Right atrium auricular region (tissue), 2 donors: ENCODE data around the gene ATP5F1A. TPM values are rescaled to one million over a fixed set of nuclear protein-coding genes. Genes with fewer than 3 reads are reported as not detected.
"Not testable (repeated sequence)": the region's sequence is repeated elsewhere in the genome, so short reads cannot be mapped to it uniquely, and the experiment has no call there.

Experiments used
- DNase-seq: peaks from one replicate; pipeline ENCODE4 v3.0.0-alpha.2; 2019; ENCODE audit warnings: low spot score
- H3K27ac ChIP-seq, 2 donors: fragments of 200-600 bp; sonication (generic); 1 replicate in 1 of 2; 2 replicates in 1 of 2; pipeline ENCODE4 v1.5.1; 2016 to 2019
- H3K27me3 ChIP-seq, 2 donors: fragments of 200-600 bp; sonication (generic); one replicate each; pipeline versions ENCODE4 v1.5.1 to v1.6.0; 2017 to 2019
- H3K36me3 ChIP-seq: fragments of 200-600 bp; sonication (generic); one replicate; pipeline ENCODE4 v1.5.1; 2016
- H3K4me1 ChIP-seq, 2 donors: fragments of 200-600 bp; sonication (generic); one replicate each; pipeline versions ENCODE4 v1.5.1 to v1.6.0; 2017 to 2019
- H3K4me3 ChIP-seq, 2 donors: fragments of 200-600 bp; sonication (generic); 1 replicate in 1 of 2; 2 replicates in 1 of 2; pipeline ENCODE4 v1.5.1; 2017 to 2019; ENCODE audit warnings: mild to moderate bottlenecking in 1 of 2, moderate library complexity in 1 of 2
- H3K9me3 ChIP-seq, 2 donors: fragments of 200-600 bp; sonication (generic); one replicate each; pipeline ENCODE4 v1.5.1; 2019
- total RNA-seq, 2 donors: library from RNA; depleted of rRNA; stranded (reverse); fragments of >200 nt; gene quantifications; one replicate each; pipeline ENCODE4 v1.1.0, GENCODE V29; 2016
- TF ChIP-seq, protein P1 (sequence below), 2 donors: fragments of 200-600 bp; sonication (generic); IDR thresholded peaks; one replicate each; pipeline ENCODE4 v1.5.1; 2019; ENCODE audit warnings: antibody characterized with exemption in 2 of 2

ATP5F1A gene
- total RNA-seq, 2 donors from 2014 or later: 785 to 1,543 TPM

DNA sequence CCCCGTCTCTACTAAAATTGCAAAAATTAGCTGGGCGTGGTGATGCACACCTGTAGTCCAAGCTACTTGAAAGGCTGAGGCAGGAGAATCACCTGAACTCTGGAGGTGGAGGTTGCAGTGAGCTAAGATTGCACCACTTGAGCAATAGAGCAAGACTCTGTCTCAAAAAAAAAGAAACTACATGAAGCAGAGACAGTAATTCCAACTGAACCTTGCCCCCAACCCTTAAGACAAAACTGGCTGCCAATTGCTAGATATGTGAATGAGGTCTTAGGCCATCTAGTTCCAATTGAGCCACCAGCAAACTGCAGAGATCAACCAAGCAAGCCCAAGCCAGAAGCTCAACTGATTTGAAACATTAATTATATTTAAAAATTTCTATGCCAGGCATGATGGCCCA is 32.0 kb upstream of the ATP5F1A start:
- Histone ChIP-seq H3K27ac (no peak overlapping the region), H3K9me3 (no peaks in the 10 kb centered on the region), H3K27me3 (no peaks in the 10 kb centered on the region), H3K36me3 (peaks cover 34% of the 10 kb centered on the region), H3K4me3 (no peak overlapping the region), H3K4me1 (peaks cover 0 to 4% of the 10 kb centered on the region in 2 donors)
- no peak for DNase-seq
- TF ChIP-seq, protein P1, sequence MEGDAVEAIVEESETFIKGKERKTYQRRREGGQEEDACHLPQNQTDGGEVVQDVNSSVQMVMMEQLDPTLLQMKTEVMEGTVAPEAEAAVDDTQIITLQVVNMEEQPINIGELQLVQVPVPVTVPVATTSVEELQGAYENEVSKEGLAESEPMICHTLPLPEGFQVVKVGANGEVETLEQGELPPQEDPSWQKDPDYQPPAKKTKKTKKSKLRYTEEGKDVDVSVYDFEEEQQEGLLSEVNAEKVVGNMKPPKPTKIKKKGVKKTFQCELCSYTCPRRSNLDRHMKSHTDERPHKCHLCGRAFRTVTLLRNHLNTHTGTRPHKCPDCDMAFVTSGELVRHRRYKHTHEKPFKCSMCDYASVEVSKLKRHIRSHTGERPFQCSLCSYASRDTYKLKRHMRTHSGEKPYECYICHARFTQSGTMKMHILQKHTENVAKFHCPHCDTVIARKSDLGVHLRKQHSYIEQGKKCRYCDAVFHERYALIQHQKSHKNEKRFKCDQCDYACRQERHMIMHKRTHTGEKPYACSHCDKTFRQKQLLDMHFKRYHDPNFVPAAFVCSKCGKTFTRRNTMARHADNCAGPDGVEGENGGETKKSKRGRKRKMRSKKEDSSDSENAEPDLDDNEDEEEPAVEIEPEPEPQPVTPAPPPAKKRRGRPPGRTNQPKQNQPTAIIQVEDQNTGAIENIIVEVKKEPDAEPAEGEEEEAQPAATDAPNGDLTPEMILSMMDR (IDR thresholded peaks at IDR 0.05): no peak

DNA sequence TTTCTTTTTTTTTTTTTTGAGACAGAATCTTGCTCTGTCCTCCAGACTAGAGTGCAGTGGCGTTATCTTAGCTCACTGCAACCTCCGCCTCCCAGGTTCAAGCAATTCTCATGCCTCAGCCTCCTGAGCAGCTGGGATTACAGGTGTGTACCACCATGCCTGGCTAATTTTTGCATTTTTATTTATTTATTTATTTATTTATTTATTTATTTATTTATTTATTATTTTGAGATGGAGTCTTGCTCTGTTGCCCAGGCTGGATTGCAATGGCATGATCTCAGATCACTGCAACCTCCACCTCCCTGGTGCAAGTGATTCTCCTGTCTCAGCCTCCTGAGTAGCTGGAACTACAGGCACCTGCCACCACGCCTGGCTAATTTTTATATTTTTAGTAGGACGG is 28.5 kb upstream of the ATP5F1A start:
- H3K36me3 ChIP-seq: peaks cover 34% of the 10 kb centered on the region
- H3K4me3 ChIP-seq, H3K9me3 ChIP-seq, H3K27me3 ChIP-seq, DNase-seq, H3K27ac ChIP-seq, H3K4me1 ChIP-seq: not testable (repeated sequence)

DNA sequence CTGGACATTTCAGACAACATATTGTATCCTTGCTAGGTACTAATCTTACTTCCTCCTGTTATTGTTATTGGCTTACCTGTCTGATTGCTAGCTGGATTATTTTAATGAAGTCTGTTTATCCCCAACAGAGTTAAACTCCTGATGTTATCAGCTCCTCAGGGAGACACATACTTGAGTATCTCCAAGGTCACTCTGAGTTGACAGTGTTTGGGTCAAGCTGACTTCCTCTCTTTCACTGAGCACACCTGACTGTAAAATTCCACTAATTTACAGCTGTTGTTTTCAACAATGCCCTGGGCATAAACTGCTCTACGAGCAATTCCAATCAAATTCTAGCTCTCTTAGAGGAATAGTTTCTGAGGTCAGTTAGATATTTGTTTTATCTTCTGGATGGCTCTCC is 15.7 kb upstream of the ATP5F1A start:
- no peak overlapping the region for H3K4me3 ChIP-seq
- TF ChIP-seq, protein P1 (IDR thresholded peaks at IDR 0.05): no peak
- H3K4me1 ChIP-seq: no peaks in the 10 kb centered on the region
- no peak overlapping the region for H3K27ac ChIP-seq
- H3K27me3 ChIP-seq: no peaks in the 10 kb centered on the region
- no peaks in the 10 kb centered on the region for H3K9me3 ChIP-seq
- no peak for DNase-seq
- H3K36me3 ChIP-seq: no peaks in the 10 kb centered on the region

DNA sequence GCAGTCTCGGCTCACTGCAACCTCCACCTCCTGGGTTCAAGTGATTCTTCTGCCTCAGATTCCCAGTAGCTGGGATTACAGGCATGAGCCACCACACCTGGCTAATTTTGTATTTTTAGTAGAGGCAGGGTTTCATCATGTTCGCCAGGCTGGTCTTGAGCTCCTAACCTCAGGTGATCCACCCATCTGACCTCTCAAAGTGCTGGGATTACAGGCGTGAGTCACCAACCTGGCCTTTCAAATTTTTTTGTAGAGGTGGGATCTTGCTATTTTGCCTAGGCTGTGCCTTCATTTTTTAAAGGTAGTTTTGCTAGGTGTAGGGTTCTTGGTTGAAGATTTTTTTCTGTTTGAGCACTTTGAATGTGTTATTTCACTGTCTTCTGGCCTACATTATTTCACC is 12.3 kb upstream of the ATP5F1A start:
- H3K36me3 ChIP-seq: no peaks in the 10 kb centered on the region
- no peaks in the 10 kb centered on the region for H3K4me1 ChIP-seq
- no peak overlapping the region for H3K27ac ChIP-seq
- H3K27me3 ChIP-seq: no peaks in the 10 kb centered on the region
- no peaks in the 10 kb centered on the region for H3K9me3 ChIP-seq
- TF ChIP-seq, protein P1 (IDR thresholded peaks at IDR 0.05): no peak
- no peak overlapping the region for H3K4me3 ChIP-seq
- no peak for DNase-seq

DNA sequence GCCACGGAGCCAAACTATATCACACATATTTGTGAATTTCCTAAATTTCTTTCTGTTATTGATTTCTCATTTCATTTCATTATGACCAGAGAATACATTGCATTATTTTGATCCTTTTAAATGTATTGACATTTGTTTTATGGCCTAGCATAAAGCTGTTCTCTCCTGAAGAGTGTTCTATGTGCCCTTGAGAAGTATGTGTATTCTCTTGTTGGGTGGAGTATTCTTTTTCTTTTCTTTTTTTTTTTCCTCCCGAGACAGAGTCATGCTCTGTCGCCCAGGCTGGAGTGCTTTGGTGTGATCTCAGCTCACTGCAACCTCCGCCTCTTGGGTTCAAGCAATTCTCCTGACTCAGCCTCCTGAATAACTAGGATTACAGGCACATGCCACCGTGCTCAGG is 11.3 kb upstream of the ATP5F1A start:
- Histone ChIP-seq H3K36me3 (no peaks in the 10 kb centered on the region), H3K4me3 (no peak overlapping the region), H3K27ac (no peak overlapping the region), H3K4me1 (peaks cover 0 to 5% of the 10 kb centered on the region in 2 donors), H3K27me3 (no peaks in the 10 kb centered on the region), H3K9me3 (no peaks in the 10 kb centered on the region)
- TF ChIP-seq, protein P1 (IDR thresholded peaks at IDR 0.05): no peak
- DNase-seq: no peak

DNA sequence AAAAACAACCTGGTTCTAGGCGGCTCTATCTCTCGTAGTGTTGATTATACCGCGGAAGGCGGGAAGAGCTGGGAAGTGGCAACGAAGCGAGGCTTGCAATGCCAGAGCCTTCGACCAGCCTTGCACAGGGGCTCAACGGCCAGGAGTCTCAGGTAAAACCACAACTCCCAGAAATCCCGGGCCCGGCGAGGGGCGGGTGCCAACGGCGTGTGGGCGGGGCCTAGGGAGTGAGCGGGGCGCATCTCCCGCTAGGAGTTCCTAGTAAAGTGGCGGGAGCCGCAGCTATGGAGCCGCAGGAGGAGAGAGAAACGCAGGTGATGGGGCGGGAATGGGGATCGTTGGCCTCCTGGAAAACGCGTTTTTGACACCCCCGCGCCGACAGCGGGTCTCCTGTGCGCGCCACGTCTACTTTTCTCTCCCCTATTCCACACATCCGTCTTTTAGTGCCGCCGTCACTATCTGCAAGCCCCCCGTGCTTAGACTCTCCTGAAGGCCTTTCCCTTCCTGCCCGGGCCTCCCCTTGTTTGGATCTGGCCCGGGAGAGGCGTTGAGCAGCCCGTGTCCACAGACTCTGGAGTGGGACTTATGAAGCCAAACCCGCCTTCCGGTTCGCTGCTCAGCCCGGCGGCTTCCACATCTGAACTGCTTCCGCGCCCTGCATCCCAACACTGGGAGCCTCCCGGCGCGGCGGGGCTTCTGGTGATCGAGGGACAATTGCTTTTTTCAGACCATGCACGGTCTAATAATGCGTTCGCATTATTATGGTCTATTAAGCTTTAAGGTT is 6.2 kb upstream of the ATP5F1A start, which contains the start of gene HAUS1:
TSS of gene HAUS1 (plus strand) at position 258 of the 784 bp plus-strand sequence. CDS start at position 285, 27 bp downstream.
- no peaks in the 10 kb centered on the region for H3K36me3 ChIP-seq
- H3K4me1 ChIP-seq: peaks cover 0 to 9% of the 10 kb centered on the region in 2 donors
- peak within 1 kb of the TSS; percentile 73 to 84 for H3K27ac ChIP-seq
- peak; percentile 94 for DNase-seq
- no peaks in the 10 kb centered on the region for H3K27me3 ChIP-seq
- H3K4me3 ChIP-seq: peak within 1 kb of the TSS; percentile 62 to 87
- TF ChIP-seq, protein P1 (IDR thresholded peaks at IDR 0.05): no peak
- H3K9me3 ChIP-seq: no peaks in the 10 kb centered on the region
